NCI-H1105 treated with DMSO at 0.1 percent for 48 hours (cell line): ENCODE data around the gene CAP2.
"Not testable (repeated sequence)": the region's sequence is repeated elsewhere in the genome, so short reads cannot be mapped to it uniquely, and the experiment has no call there.

ENCODE experiments used
- DNase-seq: peaks from one replicate; lab custom pipeline; 2025; lab: John Stamatoyannopoulos, UW

The CAP2 gene

GRCh38 chr6:17439243-17439993 lies 46.0 kb downstream of the CAP2 start:
- DNase-seq, result no peak

GRCh38 chr6:17440811-17441210 lies 47.4 kb downstream of the CAP2 start:
- DNase-seq, result not testable (repeated sequence)

DNA sequence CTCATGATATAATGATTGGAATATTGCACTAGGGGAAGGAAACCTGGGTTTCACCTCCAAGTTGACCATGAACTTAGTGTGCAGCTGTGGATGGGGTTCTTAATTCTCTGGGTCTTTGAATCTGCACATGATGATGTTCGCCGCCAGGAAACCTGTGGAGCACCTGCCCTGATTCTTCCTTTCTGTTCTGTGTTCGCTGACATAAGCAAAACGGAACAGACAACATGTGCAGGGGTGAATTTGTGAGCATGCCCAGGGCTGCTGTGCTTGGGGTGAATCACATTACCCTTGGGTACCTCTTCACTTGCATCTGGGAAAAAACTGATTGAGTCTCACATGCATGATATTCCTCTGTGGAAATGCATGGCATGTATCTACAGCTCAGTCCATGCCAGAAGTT lies 48.8 kb downstream of the CAP2 start:
- no peak for DNase-seq

GRCh38 chr6:17446713-17447112 lies 53.3 kb downstream of the CAP2 start:
- no peak for DNase-seq

- DNase-seq, result no peak
Measured at GRCh38 chr6:17448165-17448564, 54.8 kb downstream of the CAP2 start.

GRCh38 chr6:17450397-17450796 lies 57.0 kb downstream of the CAP2 start:
- no peak for DNase-seq

DNA sequence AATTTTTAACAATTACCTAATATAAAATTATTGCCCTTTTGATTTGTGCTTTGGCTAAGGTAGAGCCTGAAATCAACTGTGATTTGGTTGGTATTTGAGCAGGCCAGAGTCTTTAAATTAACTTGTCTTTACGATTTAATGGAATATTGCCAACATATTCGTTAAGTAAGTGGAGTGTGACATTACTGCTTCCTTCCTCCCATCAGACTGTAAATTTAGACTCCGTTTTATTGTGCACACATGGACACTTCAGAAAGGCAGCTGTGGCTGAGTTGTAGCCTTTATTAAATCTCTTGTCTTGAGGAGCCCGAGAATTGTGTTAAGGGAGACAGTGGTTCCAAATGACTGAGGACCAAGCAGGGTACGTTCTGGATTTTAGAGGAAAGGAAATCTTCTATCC lies 57.4 kb downstream of the CAP2 start:
- peak; percentile 90 for DNase-seq

- no peak for DNase-seq
Measured at GRCh38 chr6:17452096-17452495, 58.7 kb downstream of the CAP2 start.

GRCh38 chr6:17454316-17455005 lies 61.1 kb downstream of the CAP2 start:
- DNase-seq, result no peak

- no peak for DNase-seq
Measured at GRCh38 chr6:17455919-17456318, 62.5 kb downstream of the CAP2 start.

- no peak for DNase-seq
Measured at GRCh38 chr6:17456711-17457110, 63.3 kb downstream of the CAP2 start.

GRCh38 chr6:17457405-17457804 lies 64.0 kb downstream of the CAP2 start:
- no peak for DNase-seq

DNA sequence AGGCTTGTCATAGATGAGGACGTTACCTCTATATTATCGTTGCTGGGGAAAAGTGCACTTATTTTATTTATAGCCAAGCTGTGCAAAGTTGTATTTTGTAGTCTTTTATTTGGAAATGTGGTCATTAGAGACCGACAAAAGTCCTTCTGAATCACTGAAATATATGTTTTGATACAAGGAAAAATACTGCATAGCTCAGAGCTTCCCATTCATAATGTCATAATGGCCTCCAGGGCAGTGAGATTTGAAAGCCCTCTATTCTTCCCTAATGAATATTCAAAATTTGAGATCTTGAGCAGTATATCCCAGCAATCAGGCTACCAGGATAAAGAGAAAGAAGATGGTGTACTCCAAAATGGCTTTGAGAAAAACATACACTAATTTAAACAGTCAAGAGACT lies 64.6 kb downstream of the CAP2 start:
- no peak for DNase-seq

GRCh38 chr6:17458966-17459365 lies 65.6 kb downstream of the CAP2 start:
- no peak for DNase-seq

GRCh38 chr6:17460862-17461261 lies 67.5 kb downstream of the CAP2 start:
- no peak for DNase-seq

- DNase-seq, result no peak
Measured at GRCh38 chr6:17466147-17466546, 72.8 kb downstream of the CAP2 start.

DNA sequence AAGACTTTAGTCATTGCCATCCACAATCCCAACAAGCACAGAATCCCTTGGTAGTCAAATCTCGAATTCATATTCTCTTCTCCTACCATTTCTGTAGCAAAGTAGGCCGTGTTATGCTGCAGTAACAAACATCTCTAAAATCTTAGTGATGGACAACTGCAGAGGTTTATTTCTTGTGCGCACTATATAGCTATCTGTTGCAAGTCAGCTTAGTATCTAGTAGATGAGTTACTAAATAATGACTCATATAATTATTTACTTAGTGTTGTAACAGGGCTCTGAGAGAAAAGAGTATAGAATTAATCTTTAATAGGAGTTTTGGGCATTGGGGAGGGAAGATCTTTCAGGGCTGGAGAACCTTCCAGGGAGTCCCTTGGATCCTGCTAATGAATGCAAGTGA lies 73.3 kb downstream of the CAP2 start:
- no peak for DNase-seq

DNA sequence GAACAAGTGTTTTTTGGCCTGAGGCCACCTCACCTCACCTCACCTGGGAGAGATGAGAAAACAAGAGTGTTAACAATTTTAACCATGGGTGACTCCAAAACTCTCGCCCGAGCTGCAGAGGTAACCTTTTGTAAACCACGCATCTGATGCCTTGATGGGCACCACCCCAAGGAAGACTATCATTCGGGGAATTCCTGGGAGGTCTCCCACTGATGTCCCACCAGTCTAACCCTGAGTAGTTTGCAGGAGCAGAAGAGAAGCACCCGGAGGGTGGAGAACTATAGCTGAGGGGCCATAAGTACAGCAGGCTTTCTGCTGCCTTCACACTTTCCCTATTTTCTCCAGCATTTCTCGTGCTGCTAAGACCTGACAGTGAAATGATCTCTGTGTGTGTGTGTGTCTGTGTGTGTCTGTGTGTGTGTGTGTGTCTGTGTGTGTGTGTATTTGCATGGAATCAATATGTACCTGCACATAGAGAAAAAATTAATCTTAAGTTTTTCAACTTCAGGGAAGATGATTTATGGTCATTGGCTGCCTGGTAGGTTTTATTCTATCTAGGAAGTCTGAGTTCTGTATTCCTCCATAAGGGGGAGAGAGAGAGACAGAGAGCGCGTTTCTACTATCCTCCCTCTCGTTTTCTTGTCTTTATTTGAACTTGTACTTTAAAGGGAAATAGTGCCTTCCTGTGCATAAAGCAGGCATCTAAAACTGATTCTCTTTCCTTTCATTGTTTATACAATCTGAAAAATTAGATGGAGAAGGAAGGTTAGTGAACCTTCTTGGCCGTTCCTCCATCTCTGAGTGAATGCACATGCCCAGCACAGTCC lies 75.8 kb downstream of the CAP2 start:
- no peak for DNase-seq

- DNase-seq, result no peak
Measured at GRCh38 chr6:17470202-17470937, 77.0 kb downstream of the CAP2 start.

GRCh38 chr6:17470938-17471327 lies 77.5 kb downstream of the CAP2 start:
- no peak for DNase-seq

GRCh38 chr6:17472653-17473183 lies 79.3 kb downstream of the CAP2 start:
- DNase-seq, result no peak

GRCh38 chr6:17473554-17473953 lies 80.2 kb downstream of the CAP2 start:
- peak; percentile 80 for DNase-seq
